ENCODE results near the gene RAPSN.

Gene RAPSN

DNA sequence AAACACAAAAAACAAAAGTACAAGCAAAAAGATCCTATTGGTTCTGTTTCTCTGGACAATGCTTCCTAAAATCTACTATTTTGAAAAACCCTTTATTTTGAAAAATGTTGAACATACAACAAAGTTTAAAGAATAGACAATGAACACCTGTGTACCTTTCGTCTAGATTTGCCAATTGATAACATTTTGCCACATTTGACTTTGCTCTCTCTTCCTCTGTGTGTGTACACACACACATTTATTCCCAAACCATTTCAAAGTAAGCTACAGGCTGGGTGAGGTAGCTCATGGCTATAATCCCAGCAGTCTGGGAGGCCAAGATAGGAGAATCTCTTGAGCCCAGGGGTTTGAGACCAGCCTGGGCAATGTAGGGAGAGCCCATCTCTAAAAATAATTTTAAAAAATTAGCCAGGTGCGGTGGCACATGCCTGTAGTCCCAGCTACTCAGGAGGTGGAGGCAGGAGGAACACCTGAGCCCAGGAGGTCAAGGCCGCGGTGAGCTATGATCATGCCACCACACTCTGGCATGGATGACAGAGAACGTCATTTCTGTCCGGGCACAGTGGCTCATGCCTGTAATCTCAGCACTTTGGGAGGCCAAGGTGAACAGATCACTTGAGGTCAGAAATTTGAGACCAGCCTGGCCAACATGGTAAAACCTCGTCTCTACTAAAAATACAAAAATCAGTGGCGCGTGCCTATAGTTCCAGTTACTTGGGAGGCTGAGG, 17.4 kb downstream of the RAPSN start:
- DNase-seq, result no peak

DNA sequence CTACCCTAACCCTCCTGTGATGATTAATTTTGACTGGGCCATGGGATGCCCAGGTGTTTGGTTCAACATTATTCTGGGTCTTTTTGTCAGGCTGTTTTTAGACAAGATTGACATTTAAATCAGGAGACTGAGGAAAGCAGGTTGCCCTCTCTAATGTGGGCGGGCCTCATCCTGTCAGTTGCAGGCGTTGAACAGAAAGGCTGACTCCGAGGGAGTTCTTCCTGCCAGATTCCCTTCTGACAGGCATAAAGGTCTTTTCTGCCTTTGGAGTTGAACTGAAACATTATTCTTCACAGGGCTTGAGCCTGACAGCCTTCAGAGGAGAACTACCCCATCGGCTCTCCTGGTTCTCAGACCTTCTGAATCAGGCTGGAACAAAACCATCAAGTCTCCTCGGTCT, 18.4 kb downstream of the RAPSN start:
- no peak for DNase-seq

DNA sequence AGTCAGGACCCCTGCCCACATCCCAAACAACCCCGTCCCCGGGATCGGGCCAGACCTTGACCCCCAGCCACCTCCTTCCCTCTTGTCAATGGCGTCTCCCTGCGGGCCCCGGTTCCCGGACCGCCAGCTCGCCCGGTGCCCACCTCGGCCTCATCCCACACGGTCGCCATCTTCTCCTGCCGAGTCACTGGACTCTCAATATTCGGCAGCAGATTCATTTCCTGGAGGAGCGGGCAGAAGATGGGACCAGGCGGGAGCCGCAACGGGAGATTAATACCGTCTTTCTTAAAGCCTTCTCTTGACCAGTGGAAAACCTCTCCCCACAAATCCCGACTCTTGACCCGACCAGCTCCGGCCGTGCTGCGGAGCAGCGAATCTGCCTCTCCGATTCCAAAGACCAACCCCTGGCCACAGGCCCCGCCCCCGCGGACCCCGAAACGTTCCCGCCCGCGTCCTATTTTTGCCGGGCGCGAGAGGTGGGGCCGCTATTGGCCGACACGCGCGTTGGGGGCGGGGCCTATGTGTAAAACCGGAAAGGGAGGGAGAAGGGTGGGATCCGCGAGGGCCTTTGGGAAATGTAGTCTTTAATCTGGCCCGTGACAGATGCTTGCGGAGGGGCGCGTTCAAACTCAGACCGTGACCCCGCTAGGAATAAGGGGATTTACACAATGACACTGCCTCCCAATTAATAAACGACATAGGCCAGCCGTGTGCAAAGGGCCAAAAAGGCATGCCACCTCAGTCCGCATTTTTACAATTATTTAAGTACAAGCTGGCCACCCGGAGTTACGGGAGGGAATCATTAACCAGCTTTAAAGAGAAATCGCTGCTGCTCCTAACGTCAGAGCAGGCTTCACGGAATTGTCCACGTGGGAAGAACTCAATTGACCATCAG, 22.6 kb downstream of the RAPSN start, which contains the start of gene PSMC3:
PSMC3 (minus strand) TSS at position 378 of the 895 bp plus-strand sequence; CDS start at position 218, 160 bp downstream.
- peak; percentile 100 for DNase-seq

DNA sequence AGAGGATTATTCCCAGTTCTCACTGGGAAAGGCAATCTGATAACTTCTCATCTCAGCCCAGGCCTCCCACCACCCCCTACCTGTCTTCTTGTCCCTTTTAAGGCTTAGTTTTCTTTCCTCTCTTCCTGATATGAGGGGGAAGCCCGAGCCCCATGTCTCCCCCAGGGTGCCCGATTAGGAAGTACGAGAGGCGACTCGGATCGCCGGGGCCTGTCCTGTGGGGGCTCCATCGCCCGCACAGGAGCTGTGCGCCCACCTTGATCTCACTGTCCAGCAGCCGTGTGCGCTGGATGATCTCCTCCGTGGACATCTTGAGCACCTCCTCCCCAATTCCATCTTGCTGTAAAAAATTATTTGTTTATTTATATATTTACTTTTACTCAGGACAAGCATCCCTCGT, 23.3 kb downstream of the RAPSN start:
- no peak for DNase-seq

DNA sequence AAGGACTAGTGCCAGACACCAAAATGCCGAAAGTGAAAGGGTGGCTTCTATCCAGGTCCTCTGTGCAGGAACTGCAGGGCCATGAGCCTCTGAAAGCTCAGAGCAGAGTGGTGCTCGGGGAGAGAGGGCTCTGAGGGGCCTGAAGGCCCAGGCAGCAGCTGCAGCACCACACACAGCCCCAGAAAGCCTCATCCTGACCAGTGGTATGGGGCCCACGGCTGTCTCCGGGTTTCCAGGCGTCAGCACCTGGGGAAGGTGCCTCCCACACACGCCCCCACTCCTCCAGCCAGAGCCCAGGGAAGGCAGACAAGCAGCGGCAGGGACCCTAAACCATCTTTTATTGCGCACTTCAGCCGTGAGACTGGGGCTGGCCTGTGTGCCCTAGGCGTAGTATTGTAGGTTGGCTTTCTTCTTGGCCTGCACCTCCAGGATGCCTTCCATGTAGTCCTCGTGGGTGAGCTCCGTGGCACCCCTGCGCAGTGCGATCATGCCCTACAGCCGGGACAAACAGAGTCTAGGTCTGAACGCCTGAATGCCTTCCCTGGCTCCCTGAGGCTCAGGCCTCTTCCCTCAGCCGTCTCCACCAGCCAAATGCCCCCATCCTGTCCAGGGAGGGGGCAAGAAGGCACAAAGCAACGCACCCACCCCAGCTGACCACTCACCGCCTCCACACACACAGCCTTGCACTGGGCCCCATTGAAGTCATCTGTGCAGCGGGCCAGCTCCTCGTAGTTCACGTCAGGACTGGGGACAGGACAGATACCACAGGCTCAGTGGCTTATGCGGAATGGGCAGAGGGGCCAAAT, 30.3 kb downstream of the RAPSN start:
- DNase-seq, result no peak

DNA sequence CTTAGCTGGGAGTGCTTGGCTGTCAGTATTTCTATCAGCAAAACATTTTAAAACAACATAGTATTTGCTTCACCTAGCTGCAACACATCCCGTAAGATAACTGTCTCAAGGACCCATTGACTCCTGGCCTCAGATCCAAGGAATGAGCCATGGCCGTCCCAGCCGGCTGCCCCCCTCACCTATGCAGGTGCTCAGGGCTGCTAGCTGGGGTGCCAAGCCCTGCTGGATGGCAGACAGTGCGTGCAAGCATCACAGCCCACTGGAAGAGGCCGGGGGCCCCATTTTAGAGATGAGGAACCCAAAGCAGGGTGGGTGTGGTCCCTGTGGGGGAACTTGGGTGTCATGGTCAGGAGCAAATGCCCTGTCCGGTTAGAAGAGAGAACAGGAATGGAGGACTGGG, 31.2 kb downstream of the RAPSN start:
- no peak for DNase-seq

DNA sequence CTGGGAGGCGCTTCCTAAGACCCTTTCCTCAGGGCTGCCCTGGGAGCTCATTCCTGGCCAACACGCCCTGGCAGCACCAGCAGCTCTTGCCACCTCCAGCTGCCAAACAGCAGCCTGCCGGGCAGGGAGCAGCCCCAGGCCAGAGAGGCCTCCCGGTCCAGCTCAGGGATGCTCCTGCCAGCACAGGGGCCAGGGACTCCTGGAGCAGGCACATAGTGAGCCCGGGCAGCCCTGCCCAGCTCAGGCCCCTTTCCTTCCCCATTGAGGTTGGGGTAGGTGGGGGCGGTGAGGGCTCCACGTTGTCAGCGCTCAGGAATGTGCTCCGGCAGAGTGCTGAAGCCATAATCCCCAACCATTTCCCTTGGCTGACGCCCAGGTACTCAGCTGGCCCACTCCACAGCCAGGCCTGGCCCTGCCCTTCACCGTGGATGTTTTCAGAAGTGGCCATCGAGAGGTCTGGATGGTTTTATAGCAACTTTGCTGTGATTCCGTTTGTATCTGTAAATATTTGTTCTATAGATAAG, 32.9 kb downstream of the RAPSN start:
- DNase-seq, result no peak

DNA sequence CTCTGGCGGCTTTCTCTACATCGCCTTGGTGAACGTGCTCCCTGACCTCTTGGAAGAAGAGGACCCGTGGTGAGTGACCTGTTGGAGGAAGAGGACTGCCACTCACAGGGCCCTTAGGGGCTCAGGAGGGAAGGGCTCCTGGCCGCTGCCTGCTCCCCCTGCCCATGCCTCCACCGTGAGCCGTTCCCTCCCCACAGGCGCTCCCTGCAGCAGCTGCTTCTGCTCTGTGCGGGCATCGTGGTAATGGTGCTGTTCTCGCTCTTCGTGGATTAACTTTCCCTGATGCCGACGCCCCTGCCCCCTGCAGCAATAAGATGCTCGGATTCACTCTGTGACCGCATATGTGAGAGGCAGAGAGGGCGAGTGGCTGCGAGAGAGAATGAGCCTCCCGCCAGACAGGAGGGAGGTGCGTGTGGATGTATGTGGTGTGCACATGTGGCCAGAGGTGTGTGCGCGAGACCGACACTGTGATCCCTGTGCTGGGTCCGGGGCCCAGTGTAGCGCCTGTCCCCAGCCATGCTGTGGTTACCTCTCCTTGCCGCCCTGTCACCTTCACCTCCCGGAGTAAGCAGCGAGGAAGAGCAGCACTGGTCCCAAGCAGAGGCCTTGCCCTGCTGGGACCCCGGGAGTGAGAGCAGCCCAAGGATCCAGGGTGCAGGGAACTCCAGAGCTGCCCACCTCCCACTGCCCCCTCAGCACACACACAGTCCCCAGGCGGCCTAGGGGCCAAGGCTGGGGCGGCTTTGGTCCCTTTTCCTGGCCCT, 33.7 kb downstream of the RAPSN start:
- no peak for DNase-seq

DNA sequence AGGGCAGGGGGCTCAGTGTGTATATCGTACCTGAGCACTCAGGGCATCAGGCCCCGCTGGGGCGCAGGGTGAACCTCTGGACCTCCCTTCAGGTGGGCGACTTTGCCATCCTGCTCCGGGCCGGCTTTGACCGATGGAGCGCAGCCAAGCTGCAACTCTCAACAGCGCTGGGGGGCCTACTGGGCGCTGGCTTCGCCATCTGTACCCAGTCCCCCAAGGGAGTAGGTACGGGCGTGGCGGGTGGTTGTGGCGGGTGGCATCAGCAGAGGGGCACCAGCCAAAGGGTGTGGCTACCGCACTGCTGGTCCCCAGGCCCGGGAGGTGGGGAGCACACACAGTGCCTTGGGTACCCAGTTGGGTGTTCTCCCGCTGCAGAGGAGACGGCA, 34.3 kb downstream of the RAPSN start:
- no peak for DNase-seq

DNA sequence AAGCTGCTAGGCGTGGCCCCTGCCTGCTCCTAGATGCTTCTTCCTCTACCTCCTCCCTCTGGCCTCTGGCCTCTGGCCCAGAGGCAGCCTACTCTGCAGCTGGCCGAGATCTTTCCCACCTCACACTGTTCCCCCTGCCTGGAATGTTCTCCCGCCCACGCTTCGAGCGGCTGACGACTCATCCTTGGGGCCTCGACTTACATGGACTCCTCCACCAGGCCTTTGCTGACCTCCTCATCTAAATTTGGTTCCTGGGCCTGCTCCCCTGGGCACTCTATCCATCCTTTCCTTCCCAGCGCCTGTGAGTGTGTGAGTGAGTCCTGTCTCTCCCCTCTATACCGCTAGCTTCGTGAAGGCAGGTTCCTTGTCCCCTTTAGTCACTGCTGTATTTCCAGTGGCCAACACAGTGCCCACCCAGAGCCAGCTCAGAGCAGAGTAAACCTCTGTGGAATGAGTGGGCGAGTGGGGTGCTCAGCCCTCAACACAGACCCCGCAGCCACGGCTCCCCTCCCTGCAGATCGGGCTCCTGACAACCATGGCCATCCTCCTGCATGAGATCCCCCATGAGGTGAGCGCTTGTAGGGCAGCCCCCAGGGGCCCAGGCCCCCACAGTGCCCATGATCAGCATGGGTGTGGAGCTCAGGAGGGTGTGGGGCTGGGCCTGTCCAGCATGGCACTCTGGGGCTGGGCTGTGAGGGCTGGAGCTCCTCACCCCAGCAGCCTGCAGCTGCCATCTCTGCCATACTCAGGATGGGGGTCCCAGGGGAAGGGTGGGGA, 34.8 kb downstream of the RAPSN start:
- no peak for DNase-seq

DNA sequence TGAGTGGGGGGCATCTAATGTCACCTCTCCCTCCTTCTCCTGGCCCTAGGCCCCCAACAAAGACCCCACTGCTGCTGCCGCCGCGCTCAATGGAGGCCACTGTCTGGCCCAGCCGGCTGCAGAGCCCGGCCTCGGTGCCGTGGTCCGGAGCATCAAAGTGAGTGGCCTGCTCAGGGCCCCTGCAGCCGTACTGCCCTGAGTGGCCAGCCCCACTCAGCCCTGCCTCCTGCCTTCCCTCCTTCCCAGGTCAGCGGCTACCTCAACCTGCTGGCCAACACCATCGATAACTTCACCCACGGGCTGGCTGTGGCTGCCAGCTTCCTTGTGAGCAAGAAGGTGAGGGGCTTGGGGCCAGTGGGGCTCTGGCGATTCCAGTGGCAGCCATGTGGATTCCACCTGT, 35.6 kb downstream of the RAPSN start:
- no peak for DNase-seq

DNA sequence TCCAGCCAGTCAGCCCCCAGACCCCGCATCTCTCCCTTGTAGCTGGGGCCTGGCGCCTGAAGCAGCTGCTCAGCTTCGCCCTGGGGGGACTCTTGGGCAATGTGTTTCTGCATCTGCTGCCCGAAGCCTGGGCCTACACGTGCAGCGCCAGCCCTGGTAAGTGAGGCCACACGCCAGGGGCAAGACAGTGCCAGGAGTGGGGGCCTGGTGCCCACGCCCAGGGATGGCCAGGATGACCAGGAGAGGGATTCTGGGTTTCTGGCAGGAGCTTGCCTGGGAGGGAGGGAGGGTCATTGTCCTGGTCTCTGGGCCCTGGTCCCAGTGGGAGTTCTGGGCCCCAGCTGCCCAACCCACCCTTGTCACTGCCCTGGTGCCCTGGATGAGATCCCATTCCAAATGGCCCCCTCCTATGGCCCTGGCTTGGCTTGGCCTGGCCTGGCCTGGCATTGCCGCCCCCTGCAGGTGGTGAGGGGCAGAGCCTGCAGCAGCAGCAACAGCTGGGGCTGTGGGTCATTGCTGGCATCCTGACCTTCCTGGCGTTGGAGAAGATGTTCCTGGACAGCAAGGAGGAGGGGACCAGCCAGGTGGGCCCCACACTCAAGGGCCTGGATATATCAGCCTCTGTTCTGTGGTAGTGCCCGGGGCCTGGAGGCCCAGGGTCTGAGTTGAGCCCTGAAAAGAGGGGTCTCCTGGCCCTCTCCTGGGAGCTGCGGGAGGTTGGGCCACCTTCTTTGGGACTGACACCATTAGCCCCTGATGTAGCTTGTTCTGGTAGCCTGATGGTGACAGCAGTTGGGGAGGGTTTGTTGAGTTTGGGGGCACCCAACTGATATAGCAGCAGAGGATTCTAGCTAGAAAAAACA, 36.8 kb downstream of the RAPSN start:
- peak; percentile 69 to 75 for DNase-seq

DNA sequence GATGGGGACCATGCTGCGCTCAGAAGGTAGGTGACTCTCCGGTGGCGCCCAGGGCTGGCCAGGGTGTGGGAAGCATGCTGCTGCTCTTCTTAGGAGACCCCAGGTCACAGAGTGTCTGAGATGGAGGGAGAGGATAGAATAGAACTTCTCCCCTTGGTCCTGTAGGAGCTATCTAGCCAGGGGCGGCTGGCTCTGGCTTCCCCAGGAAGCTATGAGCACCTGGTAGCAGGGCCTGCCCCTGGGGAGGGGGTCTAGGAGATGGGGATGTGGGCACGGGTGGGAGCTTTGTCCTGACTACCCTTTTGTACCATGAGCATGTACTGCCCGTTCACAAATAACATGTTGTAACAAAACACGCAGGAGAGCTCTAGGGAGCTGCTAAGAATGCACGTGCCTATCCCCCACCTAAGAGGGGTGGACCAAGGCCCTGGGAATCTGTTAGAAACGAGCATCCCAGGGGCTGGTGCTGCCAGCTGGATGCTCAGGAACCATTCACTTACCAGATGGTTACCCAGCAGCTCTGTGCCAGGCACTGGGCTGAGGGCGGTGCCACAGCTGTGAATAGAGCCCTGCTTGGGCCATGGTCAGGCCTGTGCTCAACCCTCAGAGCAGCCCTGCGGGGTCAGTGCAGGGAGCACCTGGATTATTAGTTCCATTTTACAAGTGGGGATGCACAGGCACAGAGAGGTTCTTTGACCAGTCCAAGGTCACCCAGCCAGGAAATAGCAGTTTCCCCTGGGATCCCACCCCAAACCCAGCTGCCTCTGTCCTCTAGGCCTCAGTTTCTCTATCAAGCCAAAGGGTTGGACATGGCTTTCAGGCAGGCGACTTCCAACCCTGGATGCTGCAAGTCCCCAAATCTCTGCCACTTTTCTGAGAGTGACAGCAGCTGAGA, 38.3 kb downstream of the RAPSN start:
- no peak for DNase-seq

DNA sequence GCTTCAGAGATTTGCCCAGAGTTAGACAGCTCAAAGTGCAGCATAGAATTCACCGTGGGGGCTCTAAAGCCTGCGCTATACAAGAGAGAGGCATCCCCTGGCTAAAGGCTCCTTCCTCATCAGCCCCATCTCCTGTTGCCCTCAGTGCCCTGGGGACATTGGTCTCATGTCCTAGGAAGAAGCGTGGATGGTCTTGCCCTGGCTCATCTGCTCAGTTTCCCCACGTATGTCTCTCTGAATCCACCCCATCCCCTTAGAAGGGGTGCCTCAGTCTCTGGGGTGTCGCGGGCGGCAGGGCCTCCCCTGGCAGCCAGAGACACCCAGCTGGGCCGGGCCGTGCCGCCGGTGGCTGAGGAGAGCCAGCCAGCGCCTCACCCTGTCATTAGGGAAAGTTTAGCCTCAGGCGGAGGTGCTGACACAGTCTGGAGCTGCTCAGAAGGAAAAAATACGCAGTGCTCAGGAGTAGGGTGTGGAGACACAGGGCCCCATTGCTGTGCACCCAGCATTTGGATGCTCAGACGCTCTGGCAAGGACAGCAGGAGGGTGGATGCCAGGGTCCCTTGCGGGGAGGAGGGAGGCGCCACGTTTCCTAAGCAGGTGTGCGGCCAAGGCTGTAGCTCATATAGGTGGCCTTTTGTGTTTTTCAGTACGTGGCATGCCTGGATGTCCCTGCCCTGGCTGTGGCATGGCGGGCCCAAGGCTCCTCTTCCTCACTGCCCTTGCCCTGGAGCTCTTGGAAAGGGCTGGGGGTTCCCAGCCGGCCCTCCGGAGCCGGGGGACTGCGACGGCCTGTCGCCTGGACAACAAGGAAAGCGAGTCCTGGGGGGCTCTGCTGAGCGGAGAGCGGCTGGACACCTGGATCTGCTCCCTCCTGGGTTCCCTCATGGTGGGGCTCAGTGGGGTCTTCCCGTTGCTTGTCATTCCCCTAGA, 39.2 kb downstream of the RAPSN start:
- DNase-seq, result no peak

DNA sequence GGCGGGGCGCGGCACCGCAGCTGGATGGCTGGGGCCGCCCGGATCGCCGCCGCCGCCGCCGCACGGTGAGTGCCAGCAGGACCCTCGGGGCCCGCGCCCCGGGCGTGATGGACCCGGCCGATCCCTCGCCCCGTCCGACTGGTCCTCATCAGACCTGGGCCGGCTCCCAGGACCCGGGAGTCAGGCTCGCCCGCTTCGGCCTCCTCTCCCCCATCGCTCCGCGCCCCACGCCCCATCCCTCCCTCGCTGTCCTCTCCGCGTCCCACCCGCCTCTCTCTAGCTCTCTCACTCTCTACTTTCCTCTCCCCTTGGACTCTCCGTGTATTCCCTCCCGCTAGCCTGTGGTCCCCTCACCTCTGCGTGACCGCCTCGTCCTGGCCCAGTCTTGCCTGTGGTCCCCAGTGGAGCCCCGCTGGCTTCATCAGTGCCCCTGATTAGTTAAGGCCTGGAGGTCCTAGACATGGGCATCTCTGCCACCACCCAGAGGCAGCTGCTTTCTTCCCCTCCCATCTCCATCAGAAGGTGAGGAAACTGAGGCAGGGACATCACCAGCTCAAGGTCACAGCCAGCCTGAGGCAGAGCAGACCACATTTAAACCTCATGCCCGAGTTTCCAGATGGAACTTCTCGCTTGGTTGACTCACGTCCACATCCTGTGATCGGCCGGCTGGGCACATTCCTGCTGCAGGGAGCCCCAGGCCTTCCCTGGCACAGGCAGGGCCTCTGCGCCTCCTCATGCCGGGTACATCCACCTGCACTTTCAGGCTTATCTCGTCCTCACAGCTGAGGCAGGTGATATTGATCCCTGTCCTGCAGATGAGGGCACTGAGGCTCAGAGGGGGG, 40.1 kb downstream of the RAPSN start:
- peak; percentile 33 to 38 for DNase-seq

DNA sequence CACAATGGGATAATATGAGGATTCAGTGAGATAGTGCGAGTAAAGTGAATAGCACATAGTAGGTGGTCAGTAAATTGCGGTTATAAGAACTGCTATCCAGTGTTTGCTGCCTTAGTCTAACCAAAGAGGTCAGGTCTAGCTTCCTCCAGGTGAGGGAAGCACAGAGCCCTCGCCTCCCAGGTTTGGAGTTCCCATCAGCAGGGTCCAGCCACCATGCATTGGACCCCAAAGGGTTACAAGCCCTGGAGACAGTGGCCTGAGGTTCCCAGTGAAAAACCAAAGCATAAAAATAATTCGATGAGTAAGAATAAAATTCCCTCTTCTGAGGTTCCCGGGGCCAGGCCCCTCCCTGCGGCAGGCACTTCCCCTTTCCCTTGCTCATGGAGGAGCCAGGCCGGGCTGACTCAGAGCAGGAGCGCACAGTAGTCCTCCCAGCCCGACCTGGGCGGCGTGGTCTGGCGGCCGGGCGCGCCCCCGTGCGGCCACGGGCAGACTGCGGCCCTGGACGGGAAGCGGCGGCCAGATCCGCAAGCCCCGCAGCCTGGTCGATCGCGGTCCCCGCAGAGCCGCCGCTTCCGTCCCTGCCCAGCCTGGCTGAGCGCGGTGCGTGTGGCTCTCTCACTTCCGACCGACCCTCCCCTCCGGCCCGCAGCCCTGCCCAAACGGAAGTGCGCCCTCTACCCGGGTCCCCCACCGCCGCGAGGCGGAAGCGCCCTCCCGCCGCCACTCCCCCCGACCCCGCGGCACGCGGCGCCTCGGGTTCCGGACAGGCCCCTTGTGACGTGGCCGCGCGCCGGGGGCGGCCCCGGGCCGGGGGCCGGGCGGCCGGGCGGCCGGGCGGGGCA, 41.0 kb downstream of the RAPSN start, which contains the start of gene SLC39A13:
SLC39A13 (plus strand) TSS at position 845 of the 845 bp plus-strand sequence. CDS start 1,505 bp downstream, outside the sequence.
- DNase-seq, result peak; percentile 91 to 93

All from activated CD4-positive, alpha-beta T cell treated with anti-CD3 and anti-CD28 coated beads, Interleukin-2, amount 50 U/mL, for 48 hours (primary cell).